ENCODE measurements around the gene KCNMA1. TPM values are rescaled to one million over a fixed set of nuclear protein-coding genes. Genes with fewer than 3 reads are reported as not detected.

The KCNMA1 gene
- total and polyA plus RNA-seq, 8 donors = 2.8 to 21.1 (median 4.3) TPM

DNA sequence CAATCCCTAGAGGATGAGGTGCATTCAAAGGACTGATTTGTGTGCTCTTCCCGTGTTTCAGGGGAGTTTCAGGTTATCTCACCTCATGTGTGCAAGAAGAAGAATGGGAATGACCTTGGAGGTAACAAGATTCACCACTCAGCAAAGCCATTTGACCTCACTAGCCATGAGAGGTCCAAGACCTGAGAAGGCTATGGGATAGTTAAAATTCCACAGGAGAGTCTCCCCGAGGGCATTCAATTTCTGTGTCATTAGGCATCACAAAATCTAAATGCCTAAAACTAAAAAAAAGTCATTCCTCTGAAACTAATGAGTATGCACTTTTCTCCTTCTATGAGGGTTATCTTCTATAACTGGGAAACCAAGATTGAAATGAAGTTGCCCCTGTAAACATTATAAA, 433.4 kb downstream of the KCNMA1 start:
- TF ChIP-seq, protein P1, sequence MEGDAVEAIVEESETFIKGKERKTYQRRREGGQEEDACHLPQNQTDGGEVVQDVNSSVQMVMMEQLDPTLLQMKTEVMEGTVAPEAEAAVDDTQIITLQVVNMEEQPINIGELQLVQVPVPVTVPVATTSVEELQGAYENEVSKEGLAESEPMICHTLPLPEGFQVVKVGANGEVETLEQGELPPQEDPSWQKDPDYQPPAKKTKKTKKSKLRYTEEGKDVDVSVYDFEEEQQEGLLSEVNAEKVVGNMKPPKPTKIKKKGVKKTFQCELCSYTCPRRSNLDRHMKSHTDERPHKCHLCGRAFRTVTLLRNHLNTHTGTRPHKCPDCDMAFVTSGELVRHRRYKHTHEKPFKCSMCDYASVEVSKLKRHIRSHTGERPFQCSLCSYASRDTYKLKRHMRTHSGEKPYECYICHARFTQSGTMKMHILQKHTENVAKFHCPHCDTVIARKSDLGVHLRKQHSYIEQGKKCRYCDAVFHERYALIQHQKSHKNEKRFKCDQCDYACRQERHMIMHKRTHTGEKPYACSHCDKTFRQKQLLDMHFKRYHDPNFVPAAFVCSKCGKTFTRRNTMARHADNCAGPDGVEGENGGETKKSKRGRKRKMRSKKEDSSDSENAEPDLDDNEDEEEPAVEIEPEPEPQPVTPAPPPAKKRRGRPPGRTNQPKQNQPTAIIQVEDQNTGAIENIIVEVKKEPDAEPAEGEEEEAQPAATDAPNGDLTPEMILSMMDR (IDR thresholded peaks at IDR 0.05) = no peak
- Histone ChIP-seq H3K27me3 (peaks cover 0 to 14% of the 10 kb centered on the region in 2 donors), H3K4me1 (no peaks in the 10 kb centered on the region), H3K27ac (no peak overlapping the region), H3K36me3 (no peaks in the 10 kb centered on the region), H3K9me3 (peaks cover 0 to 2% of the 10 kb centered on the region in 2 donors), H3K4me3 (no peak overlapping the region)
- intact Hi-C loops (cut with DNase I) = no loop called here
- DNase-seq (no peak), ATAC-seq (no peak)

GRCh38 chr10:77202857-77203256, 434.8 kb downstream of the KCNMA1 start:
- Histone ChIP-seq H3K36me3 (no peaks in the 10 kb centered on the region), H3K27me3 (peaks cover 0 to 11% of the 10 kb centered on the region in 2 donors), H3K4me3 (no peak overlapping the region), H3K4me1 (no peaks in the 10 kb centered on the region), H3K27ac (no peak overlapping the region), H3K9me3 (peaks cover 0 to 2% of the 10 kb centered on the region in 2 donors)
- TF ChIP-seq, protein P1 (IDR thresholded peaks at IDR 0.05) = no peak
- no peak for ATAC-seq
- DNase-seq = no peak
- intact Hi-C loops (cut with DNase I) = no loop called here

- ATAC-seq = no peak
Measured at GRCh38 chr10:77201135-77202106, 436.2 kb downstream of the KCNMA1 start.

GRCh38 chr10:77197544-77197943, 440.1 kb downstream of the KCNMA1 start:
- DNase-seq (no peak), ATAC-seq (no peak)
- no peaks in the 10 kb centered on the region for H3K27me3 ChIP-seq
- intact Hi-C loops (cut with DNase I) = no loop called here
- no peak overlapping the region for H3K27ac ChIP-seq
- H3K9me3 ChIP-seq = no peaks in the 10 kb centered on the region
- TF ChIP-seq, protein P1 (IDR thresholded peaks at IDR 0.05) = no peak
- H3K36me3 ChIP-seq = no peaks in the 10 kb centered on the region
- no peaks in the 10 kb centered on the region for H3K4me1 ChIP-seq
- H3K4me3 ChIP-seq = no peak overlapping the region

More at GRCh38 chr10:77201135-77202106, 436.2 kb downstream of the KCNMA1 start:
- no peak overlapping the region for H3K27ac ChIP-seq
- TF ChIP-seq, protein P1 (IDR thresholded peaks at IDR 0.05) = no peak
- no peak for DNase-seq
- H3K4me1 ChIP-seq = no peaks in the 10 kb centered on the region
- H3K9me3 ChIP-seq = peaks cover 0 to 2% of the 10 kb centered on the region in 2 donors
- peaks cover 0 to 8% of the 10 kb centered on the region in 2 donors for H3K27me3 ChIP-seq
- no peak overlapping the region for H3K4me3 ChIP-seq
- intact Hi-C loops (cut with DNase I) = no loop called here
- no peaks in the 10 kb centered on the region for H3K36me3 ChIP-seq

- no peak overlapping the region for H3K27ac ChIP-seq
- no peaks in the 10 kb centered on the region for H3K27me3 ChIP-seq
Measured at GRCh38 chr10:77196614-77197013, 441.0 kb downstream of the KCNMA1 start.

More at GRCh38 chr10:77196614-77197013, 441.0 kb downstream of the KCNMA1 start:
- H3K36me3 ChIP-seq = no peaks in the 10 kb centered on the region
- no peaks in the 10 kb centered on the region for H3K4me1 ChIP-seq
- TF ChIP-seq, protein P1 (IDR thresholded peaks at IDR 0.05) = no peak
- no peak overlapping the region for H3K4me3 ChIP-seq
- ATAC-seq (no peak), DNase-seq (no peak)
- intact Hi-C loops (cut with DNase I) = no loop called here
- H3K9me3 ChIP-seq = no peaks in the 10 kb centered on the region

All from left lung (tissue), 10 donors.